H9 (cell line): ENCODE data around the gene EEF2KMT. TPM values are rescaled to one million over a fixed set of nuclear protein-coding genes. Genes with fewer than 3 reads are reported as not detected.
"Not testable (repeated sequence)": the region's sequence is repeated elsewhere in the genome, so short reads cannot be mapped to it uniquely, and the experiment has no call there.

ENCODE experiments used
- DNase-seq: peaks from one replicate; pipeline ENCODE4 v3.0.0-alpha.2; 2017
- H2AFZ ChIP-seq: one replicate; pipeline ENCODE4 v1.6.1; 2013; ENCODE audit warnings: mild to moderate bottlenecking, low read length, control low read depth, moderate library complexity
- H2AK5ac ChIP-seq: 2 replicates; pipeline ENCODE4 v1.6.1; 2013; ENCODE audit warnings: low read length, control low read depth, mixed read lengths; ENCODE audit not compliant: insufficient read length
- H2BK120ac ChIP-seq: one replicate; pipeline ENCODE4 v1.6.1; 2013; ENCODE audit warnings: low read depth, mild to moderate bottlenecking, low read length, control low read depth, inconsistent platforms; ENCODE audit not compliant: poor library complexity, severe bottlenecking
- H2BK12ac ChIP-seq: 2 replicates; pipeline ENCODE4 v1.6.1; 2013; ENCODE audit warnings: low read length, control low read depth, mixed read lengths, low read depth; ENCODE audit not compliant: insufficient read length
- H2BK15ac ChIP-seq: 2 replicates; pipeline ENCODE4 v1.6.1; 2013; ENCODE audit warnings: low read depth, low read length, control low read depth
- H2BK20ac ChIP-seq: one replicate; pipeline ENCODE4 v1.6.1; 2013; ENCODE audit warnings: low read depth, mild to moderate bottlenecking, low read length, control low read depth, inconsistent platforms; ENCODE audit not compliant: poor library complexity, severe bottlenecking
- H2BK5ac ChIP-seq: 2 replicates; pipeline ENCODE4 v1.6.1; 2013; ENCODE audit warnings: low read length, control low read depth, mixed read lengths; ENCODE audit not compliant: insufficient read length
- H3K14ac ChIP-seq: 2 replicates; pipeline ENCODE4 v1.6.1; 2013; ENCODE audit warnings: low read length, control low read depth; ENCODE audit not compliant: insufficient read depth
- H3K18ac ChIP-seq: 2 replicates; pipeline ENCODE4 v1.6.1; 2013; ENCODE audit warnings: low read depth, mild to moderate bottlenecking, mixed read lengths, low read length, control low read depth; ENCODE audit not compliant: insufficient read length
- H3K23ac ChIP-seq: 2 replicates; pipeline ENCODE4 v1.6.1; 2013; ENCODE audit warnings: low read length, control low read depth, mixed read lengths, low read depth; ENCODE audit not compliant: insufficient read length
- H3K23me2 ChIP-seq: 2 replicates; pipeline ENCODE4 v1.6.1; 2013; ENCODE audit warnings: low read depth, mild to moderate bottlenecking, mixed read lengths, low read length, control low read depth; ENCODE audit not compliant: insufficient read length, poor library complexity, severe bottlenecking
- H3K27ac ChIP-seq: 2 replicates; pipeline ENCODE4 v1.5.1; 2013; ENCODE audit warnings: low read length, control low read depth, mixed read lengths, low read depth; ENCODE audit not compliant: insufficient read length
- H3K27me3 ChIP-seq: 2 replicates; pipeline ENCODE4 v1.6.1; 2013; ENCODE audit warnings: low read length, control low read depth, inconsistent platforms; ENCODE audit not compliant: insufficient read depth
- H3K4ac ChIP-seq: 2 replicates; pipeline ENCODE4 v1.6.1; 2013; ENCODE audit warnings: low read depth, mild to moderate bottlenecking, control low read depth, inconsistent platforms, low read length, moderate library complexity
- H3K4me1 ChIP-seq: 2 replicates; pipeline ENCODE4 v1.6.1; 2013; ENCODE audit warnings: low read length, control low read depth, inconsistent platforms; ENCODE audit not compliant: insufficient read depth
- H3K4me2 ChIP-seq: 2 replicates; pipeline ENCODE4 v1.6.1; 2013; ENCODE audit warnings: low read length, control low read depth, mixed read lengths; ENCODE audit not compliant: insufficient read length, insufficient read depth
- H3K56ac ChIP-seq: 2 replicates; pipeline ENCODE4 v1.6.1; 2013; ENCODE audit warnings: low read depth, mild to moderate bottlenecking, mixed read lengths, low read length, control low read depth; ENCODE audit not compliant: insufficient read length
- H3K79me1 ChIP-seq: 2 replicates; pipeline ENCODE4 v1.6.1; 2013; ENCODE audit warnings: low read depth, mild to moderate bottlenecking, moderate library complexity, low read length, control low read depth, inconsistent platforms; ENCODE audit not compliant: insufficient read depth, poor library complexity, severe bottlenecking
- H3K79me2 ChIP-seq: 2 replicates; pipeline ENCODE4 v1.6.1; 2013; ENCODE audit warnings: low read length, control low read depth, inconsistent platforms; ENCODE audit not compliant: insufficient read depth
- H3K9ac ChIP-seq: 2 replicates; pipeline ENCODE4 v1.6.1; 2013; ENCODE audit warnings: low read length, control low read depth, mixed read lengths; ENCODE audit not compliant: insufficient read length; ENCODE audit errors: extremely low read depth
- H3K9me3 ChIP-seq: one replicate; pipeline ENCODE4 v1.6.1; 2013; ENCODE audit warnings: low read depth, low read length, inconsistent platforms; ENCODE audit not compliant: control insufficient read depth
- H3T11ph ChIP-seq: one replicate; pipeline ENCODE4 v1.6.1; 2013; ENCODE audit warnings: mild to moderate bottlenecking, low read length, control low read depth, inconsistent platforms
- H4K20me1 ChIP-seq: one replicate; pipeline ENCODE4 v1.6.1; 2013; ENCODE audit not compliant: control insufficient read depth, insufficient read length, insufficient read depth
- H4K5ac ChIP-seq: 2 replicates; pipeline ENCODE4 v1.6.1; 2013; ENCODE audit warnings: low read depth, mild to moderate bottlenecking, mixed read lengths, low read length, control low read depth; ENCODE audit not compliant: insufficient read length
- H4K8ac ChIP-seq: replicated peaks from 2 replicates; pipeline ENCODE4 v1.6.1; 2013; ENCODE audit warnings: low read length, control low read depth, mixed read lengths, low read depth; ENCODE audit not compliant: insufficient read length
- H4K91ac ChIP-seq: 2 replicates; pipeline ENCODE4 v1.6.1; 2013; ENCODE audit warnings: low read depth, mild to moderate bottlenecking, moderate library complexity, mixed read lengths, low read length, control low read depth; ENCODE audit not compliant: insufficient read length
- H3K27ac Mint-ChIP-seq, 3 experiments: 2 replicates in 2 of 3; 3 replicates in 1 of 3; pipeline ENCODE4 v1.8.0; 2020 to 2021; ENCODE audit warnings: mixed read lengths in 3 of 3, mild to moderate bottlenecking in 1 of 3, moderate library complexity in 1 of 3
- H3K27me3 Mint-ChIP-seq: 2 replicates; pipeline ENCODE4 v1.8.0; 2021; ENCODE audit warnings: low read depth, mild to moderate bottlenecking, moderate library complexity, mixed read lengths
- H3K36me3 Mint-ChIP-seq, 3 experiments: 2 replicates in 2 of 3; 3 replicates in 1 of 3; pipeline ENCODE4 v1.8.0; 2020 to 2021; ENCODE audit warnings: low read depth in 3 of 3, mixed read lengths in 3 of 3; ENCODE audit not compliant: insufficient read depth in 1 of 3
- H3K4me1 Mint-ChIP-seq, 2 experiments: 2 replicates each; pipeline ENCODE4 v1.8.0; 2020; ENCODE audit warnings: mixed read lengths in 2 of 2
- H3K4me3 Mint-ChIP-seq, 2 experiments: 2 replicates in 1 of 2; 3 replicates in 1 of 2; pipeline ENCODE4 v1.8.0; 2020 to 2021; ENCODE audit warnings: mild to moderate bottlenecking in 2 of 2, mixed read lengths in 2 of 2, moderate library complexity in 1 of 2
- H3K9me3 Mint-ChIP-seq, 2 experiments: 2 replicates in 1 of 2; 3 replicates in 1 of 2; pipeline ENCODE4 v1.8.0; 2020; ENCODE audit warnings: mild to moderate bottlenecking in 2 of 2, mixed read lengths in 2 of 2, moderate library complexity in 1 of 2
- WGBS: extraction: QIAGEN DNeasy Blood & Tissue Kit; methylation state at CpG from one replicate; pipeline ENCODE4 v1.1.7; 2013; ENCODE audit warnings: missing lambda C conversion rate, low lambda C conversion rate, mixed read lengths; ENCODE audit not compliant: insufficient read length; ENCODE audit errors: extremely low coverage; 5-methylcytosine and 5-hydroxymethylcytosine counted together
- total RNA-seq: library from RNA; stranded (reverse); gene quantifications from 2 replicates; pipeline ENCODE4 v1.2.1, GENCODE V29; 2021

EEF2KMT gene
- total RNA-seq, 1 experiment from 2014 or later: 16.4 TPM

GRCh38 chr16:5098221-5099159 is 895 bp upstream of the EEF2KMT start:
- H3K9me3 ChIP-seq, H3K27me3 Mint-ChIP-seq, H3K23ac ChIP-seq, H3K4me1 ChIP-seq, H2BK120ac ChIP-seq, H3K27me3 ChIP-seq, H3T11ph ChIP-seq, H2BK12ac ChIP-seq, H4K91ac ChIP-seq, H3K56ac ChIP-seq, H3K27ac ChIP-seq, H3K9me3 Mint-ChIP-seq, H2BK20ac ChIP-seq, H2AK5ac ChIP-seq, H4K8ac ChIP-seq, H3K23me2 ChIP-seq, H2BK15ac ChIP-seq, H3K36me3 Mint-ChIP-seq, H2BK5ac ChIP-seq, H3K9ac ChIP-seq, H3K79me2 ChIP-seq, H2AFZ ChIP-seq, H4K5ac ChIP-seq, H4K20me1 ChIP-seq, H3K14ac ChIP-seq, H3K4ac ChIP-seq, H3K79me1 ChIP-seq, H3K18ac ChIP-seq: not testable (repeated sequence)
- Mint-ChIP-seq H3K4me3 (peak overlapping the region; percentile 88 to 93), H3K4me1 (peaks cover 16 to 31% of the 10 kb centered on the region in 2 experiments), H3K27ac (peak overlapping the region; percentile 96 to 99 (median 98); a peak in 6 of 7 replicates)
- no CpG with 5 or more reads among the region's 67 CpGs for WGBS
- peak; percentile 97 for DNase-seq
- H3K4me2 ChIP-seq: peak overlapping the region; percentile 29

- Histone ChIP-seq H3K9ac (peak overlapping the region; percentile 32), H3K4me2 (peak overlapping the region; percentile 68)
- H3T11ph ChIP-seq, H2AFZ ChIP-seq, H2BK5ac ChIP-seq, H3K27me3 ChIP-seq, H2BK12ac ChIP-seq, H3K56ac ChIP-seq, H3K27me3 Mint-ChIP-seq, H3K9me3 ChIP-seq, H4K8ac ChIP-seq, H3K23ac ChIP-seq, H4K91ac ChIP-seq, H3K9me3 Mint-ChIP-seq, H4K5ac ChIP-seq, H3K27ac ChIP-seq, H4K20me1 ChIP-seq, H3K4me1 ChIP-seq, H3K4ac ChIP-seq, H2AK5ac ChIP-seq, H2BK120ac ChIP-seq, H3K18ac ChIP-seq, H3K79me1 ChIP-seq, H2BK20ac ChIP-seq, H3K14ac ChIP-seq, H3K79me2 ChIP-seq, H3K23me2 ChIP-seq, H2BK15ac ChIP-seq: not testable (repeated sequence)
- H3K27ac Mint-ChIP-seq: peak overlapping the region in 2 of 3 experiments; percentile 70 to 72; a peak in 3 of 7 replicates
- peaks cover 6 to 17% (median 7%) of the 10 kb centered on the region in 3 experiments; a peak in 6 of 7 replicates for H3K36me3 Mint-ChIP-seq
- H3K4me1 Mint-ChIP-seq: peaks cover 20 to 34% of the 10 kb centered on the region in 2 experiments
- peak; percentile 55 for DNase-seq
- H3K4me3 Mint-ChIP-seq: peak overlapping the region; percentile 88 to 93
- no CpG with 5 or more reads among the region's 23 CpGs for WGBS
These were observed 530 bp downstream of the EEF2KMT start for GRCh38 chr16:5097061-5097469.
